Caki2 (cell line): ENCODE data around the gene TAAR9. TPM values are rescaled to one million over a fixed set of nuclear protein-coding genes. Genes with fewer than 3 reads are reported as not detected.

Experiments used
- DNase-seq: peaks from one replicate; pipeline ENCODE4 v3.0.0-alpha.2; 2015; ENCODE audit warnings: low read depth
- in situ Hi-C: cut with HindIII; loops from 2 replicates; pipeline ENCODE4 v1.10.0; 2016; ENCODE audit warnings: low sequenced_read_pairs, low pct_unique_long_range_greater_than_20kb, mixed read lengths
- total RNA-seq: library from RNA; depleted of rRNA; stranded (reverse); fragments of >200 nt; shearing (Covaris generic); gene quantifications from 2 replicates; pipeline ENCODE4 v1.2.3, GENCODE V29; 2014; ENCODE audit warnings: low replicate concordance; rRNA removed

TAAR9 gene
- total RNA-seq, 1 experiment from 2014 or later: not detected

DNA sequence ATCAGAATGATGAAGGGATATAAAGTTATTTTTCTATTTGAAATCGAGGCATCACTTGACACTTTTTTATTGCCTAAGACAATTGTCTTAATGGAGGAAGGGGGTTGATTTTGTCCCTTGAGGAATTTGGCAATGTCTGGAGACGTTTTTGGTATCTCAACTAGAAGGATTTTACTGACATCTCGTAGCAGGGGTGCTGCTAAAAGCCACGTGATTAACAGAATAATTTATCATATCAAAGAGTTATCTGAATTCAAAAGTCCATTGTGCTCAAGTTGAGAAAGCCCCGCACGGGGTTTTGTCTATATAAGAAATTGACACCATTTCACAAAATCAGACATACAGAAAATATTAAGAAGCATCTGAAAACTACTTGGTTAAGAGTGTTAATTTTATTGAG, 30.5 kb downstream of the TAAR9 start:
- in situ Hi-C loops: no loop called here
- no peak for DNase-seq

DNA sequence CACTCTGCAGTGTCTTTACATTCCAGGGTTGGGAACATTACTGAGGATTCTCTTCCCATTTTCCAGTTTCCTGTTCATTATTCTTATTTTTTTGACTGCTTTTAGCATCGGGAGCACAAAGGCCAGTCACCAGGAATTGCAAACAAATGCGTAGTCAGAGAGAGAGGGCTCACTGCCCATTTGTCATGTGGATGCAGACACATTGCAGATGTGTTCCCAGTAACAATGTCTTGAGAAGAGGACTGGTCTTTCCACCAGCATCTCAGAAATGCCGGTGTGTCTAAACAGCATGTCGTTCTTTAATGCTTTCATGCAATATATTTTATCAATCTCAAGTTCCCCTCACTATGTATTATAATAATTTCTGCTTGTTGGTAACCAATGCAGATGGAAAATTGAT, 31.1 kb downstream of the TAAR9 start:
- in situ Hi-C loops: no loop called here
- no peak for DNase-seq

DNA sequence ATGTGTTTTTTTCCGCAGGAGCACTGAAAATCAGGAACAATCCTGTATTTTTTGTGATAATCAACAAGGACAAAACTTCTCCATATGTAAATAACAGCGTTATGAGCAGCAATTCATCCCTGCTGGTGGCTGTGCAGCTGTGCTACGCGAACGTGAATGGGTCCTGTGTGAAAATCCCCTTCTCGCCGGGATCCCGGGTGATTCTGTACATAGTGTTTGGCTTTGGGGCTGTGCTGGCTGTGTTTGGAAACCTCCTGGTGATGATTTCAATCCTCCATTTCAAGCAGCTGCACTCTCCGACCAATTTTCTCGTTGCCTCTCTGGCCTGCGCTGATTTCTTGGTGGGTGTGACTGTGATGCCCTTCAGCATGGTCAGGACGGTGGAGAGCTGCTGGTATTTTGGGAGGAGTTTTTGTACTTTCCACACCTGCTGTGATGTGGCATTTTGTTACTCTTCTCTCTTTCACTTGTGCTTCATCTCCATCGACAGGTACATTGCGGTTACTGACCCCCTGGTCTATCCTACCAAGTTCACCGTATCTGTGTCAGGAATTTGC, 32.2 kb downstream of the TAAR9 start, which contains the start of gene TAAR6:
TSS of gene TAAR6 (plus strand) at position 102 of the 557 bp plus-strand sequence. CDS start at position 102, 0 bp downstream.
- no peak for DNase-seq
- in situ Hi-C loops: no loop called here

DNA sequence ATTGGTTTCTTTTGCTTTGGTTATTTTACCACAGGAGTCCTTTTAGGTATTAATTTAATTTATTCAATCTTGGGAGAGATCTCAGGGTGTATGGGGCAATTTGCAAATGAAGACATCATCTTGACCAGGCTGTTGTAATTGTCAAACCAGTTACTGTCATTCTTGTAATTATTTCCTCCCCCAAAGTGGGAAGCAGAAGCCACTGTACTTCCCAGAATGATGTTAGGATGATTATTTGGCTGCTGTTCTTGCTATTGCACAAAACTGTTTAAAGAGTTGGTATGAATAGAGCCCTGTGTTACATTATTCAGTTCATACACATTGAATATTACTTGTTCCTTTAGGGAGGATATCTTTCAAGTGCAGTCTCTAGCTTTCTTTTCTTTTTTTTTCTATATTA, 33.7 kb downstream of the TAAR9 start:
- no peak for DNase-seq
- in situ Hi-C loops: no loop called here

DNA sequence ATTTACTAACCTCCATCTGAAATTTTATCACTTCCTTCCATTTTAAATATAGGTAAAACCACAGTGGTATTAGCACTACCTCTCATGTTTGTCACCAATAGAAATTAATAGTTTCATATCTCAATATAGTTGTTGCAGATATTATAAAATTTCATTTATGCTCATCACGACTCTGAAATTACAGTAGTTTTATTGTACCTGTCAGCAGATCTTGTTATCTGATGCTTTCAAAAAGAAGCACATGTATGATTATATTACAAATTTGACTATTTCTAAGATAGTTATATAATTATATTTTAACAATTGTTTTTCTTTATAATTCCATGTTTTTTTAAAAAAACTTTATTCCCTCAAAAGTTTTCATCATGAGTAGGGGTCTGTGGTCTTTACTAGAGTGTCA, 46.6 kb downstream of the TAAR9 start:
- no peak for DNase-seq
- in situ Hi-C loops: no loop called here

DNA sequence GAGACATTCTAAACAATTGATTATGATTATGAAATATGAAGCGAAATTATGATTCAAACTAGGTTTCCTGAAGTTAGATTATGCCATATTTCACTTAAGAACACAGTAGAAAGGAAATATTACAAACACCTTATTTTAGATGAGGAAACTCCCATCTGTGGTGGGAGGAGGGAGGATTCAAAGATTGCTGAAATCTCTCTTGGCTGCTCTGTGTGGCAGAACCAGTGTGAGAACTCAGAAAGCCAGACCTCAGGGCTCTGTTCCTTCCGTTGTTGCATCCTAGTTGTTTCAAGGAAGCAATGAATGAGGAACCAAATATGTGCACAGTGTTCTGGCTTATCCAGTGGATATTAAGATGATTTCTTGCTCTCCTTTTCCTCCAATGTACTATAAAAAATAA, 49.3 kb downstream of the TAAR9 start:
- in situ Hi-C loops: no loop called here

More for the DNA sequence above, 49.3 kb downstream of the TAAR9 start:
- DNase-seq: no peak

Other genes with a start within 250 kb of the TAAR9 start
- 23.9 and 33.6 TPM in 2 replicates for gene MOXD1, start 136.8 kb upstream of the TAAR9 start, total RNA-seq
- 4.8 and 21.9 TPM in 2 replicates for gene STX7, start 25.2 kb upstream of the TAAR9 start, total RNA-seq
- gene TAAR8, start 14.4 kb downstream of the TAAR9 start, total RNA-seq: not detected in 2 replicates
- not detected in 2 replicates for gene TAAR6, start 32.0 kb downstream of the TAAR9 start, total RNA-seq
- gene TAAR5, start 51.5 kb downstream of the TAAR9 start, total RNA-seq: not detected in 2 replicates
- not detected in 2 replicates for gene TAAR2, start 86.0 kb downstream of the TAAR9 start, total RNA-seq
- not detected in 2 replicates for gene TAAR1, start 120.9 kb downstream of the TAAR9 start, total RNA-seq
- gene VNN1, start 175.8 kb downstream of the TAAR9 start, total RNA-seq: not detected in 2 replicates
- gene VNN2, start 219.6 kb downstream of the TAAR9 start, total RNA-seq: not detected in 2 replicates